GM23338 (cell line): ENCODE data around the gene ITGB2. TPM values are rescaled to one million over a fixed set of nuclear protein-coding genes. Genes with fewer than 3 reads are reported as not detected.

Source experiments
- ATAC-seq: fragments of 200-7000 bp; cut with Tn5 transposase; 3 replicates; pipeline ENCODE4 v1.9.1; 2020
- DNase-seq: peaks from one replicate; pipeline ENCODE4 v3.0.0-alpha.2; 2015; ENCODE audit warnings: low spot score
- H2AFZ ChIP-seq: fragments of 200-600 bp; sonication (generic); 2 replicates; pipeline ENCODE4 v1.8.0; 2016; ENCODE audit warnings: antibody characterized with exemption, mild to moderate bottlenecking, moderate library complexity
- H3F3A ChIP-seq: fragments of 200-600 bp; sonication (generic); replicated peaks from 2 replicates; pipeline ENCODE4 v1.8.0; 2017; ENCODE audit warnings: antibody characterized with exemption, mixed run types, low read depth
- H3K27ac ChIP-seq: fragments of 200-600 bp; sonication (generic); 2 replicates; pipeline ENCODE4 v1.6.1; 2016; ENCODE audit warnings: low read depth
- H3K27me3 ChIP-seq: fragments of 200-600 bp; sonication (generic); 2 replicates; pipeline ENCODE4 v1.8.0; 2016; ENCODE audit warnings: mild to moderate bottlenecking, mixed run types, moderate library complexity; ENCODE audit not compliant: insufficient read depth
- H3K36me3 ChIP-seq: fragments of 200-600 bp; sonication (generic); 2 replicates; pipeline ENCODE4 v1.8.0; 2016; ENCODE audit warnings: mild to moderate bottlenecking; ENCODE audit not compliant: insufficient read depth
- H3K4me1 ChIP-seq: fragments of 200-600 bp; sonication (generic); 2 replicates; pipeline ENCODE4 v1.8.0; 2016; ENCODE audit warnings: mild to moderate bottlenecking, moderate library complexity; ENCODE audit not compliant: insufficient read depth
- H3K4me2 ChIP-seq: fragments of 200-600 bp; sonication (generic); 2 replicates; pipeline ENCODE4 v1.7.1; 2017; ENCODE audit warnings: mixed run types
- H3K4me3 ChIP-seq: fragments of 200-600 bp; sonication (generic); 2 replicates; pipeline ENCODE4 v1.6.1; 2016; ENCODE audit warnings: mixed run types
- H3K79me2 ChIP-seq: fragments of 200-600 bp; sonication (generic); replicated peaks from 2 replicates; pipeline ENCODE4 v1.8.0; 2017; ENCODE audit warnings: mild to moderate bottlenecking; ENCODE audit not compliant: insufficient read depth
- H3K9me2 ChIP-seq: fragments of 200-600 bp; sonication (generic); 2 replicates; pipeline ENCODE4 v1.8.0; 2017; ENCODE audit not compliant: insufficient read depth
- H4K20me1 ChIP-seq: fragments of 200-600 bp; sonication (generic); replicated peaks from 2 replicates; pipeline ENCODE4 v1.8.0; 2017; ENCODE audit warnings: mild to moderate bottlenecking; ENCODE audit not compliant: insufficient read depth
- H3K27ac Mint-ChIP-seq: 2 replicates; pipeline ENCODE4 v1.8.0; 2020; ENCODE audit warnings: inconsistent platforms, mild to moderate bottlenecking, moderate library complexity, mixed read lengths
- H3K27me3 Mint-ChIP-seq: 3 replicates; pipeline ENCODE4 v1.8.0; 2022; ENCODE audit warnings: low read depth, mild to moderate bottlenecking, moderate library complexity, mixed read lengths, inconsistent platforms; ENCODE audit not compliant: insufficient read depth, poor library complexity
- H3K36me3 Mint-ChIP-seq: 3 replicates; pipeline ENCODE4 v1.8.0; 2021; ENCODE audit warnings: low read depth, mild to moderate bottlenecking, inconsistent platforms, moderate library complexity, mixed read lengths
- H3K4me1 Mint-ChIP-seq: 3 replicates; pipeline ENCODE4 v1.8.0; 2020; ENCODE audit warnings: mild to moderate bottlenecking, inconsistent platforms, mixed read lengths
- H3K4me3 Mint-ChIP-seq: 3 replicates; pipeline ENCODE4 v1.8.0; 2021; ENCODE audit warnings: moderate library complexity, mild to moderate bottlenecking, inconsistent platforms, mixed read lengths
- H3K9me3 Mint-ChIP-seq: 3 replicates; pipeline ENCODE4 v1.8.0; 2020; ENCODE audit warnings: moderate library complexity, mild to moderate bottlenecking, inconsistent platforms, mixed read lengths
- CTCF ChIP-seq, 2 experiments: fragments of 200-600 bp in 1 of 2; sonication (generic) in 1 of 2; conservative IDR thresholded peaks; 2 replicates each; pipeline versions ENCODE4 v1.5.1 to v1.6.1; 2016 to 2017; ENCODE audit warnings: antibody characterized with exemption in 2 of 2, low read depth in 2 of 2, mild to moderate bottlenecking in 2 of 2, moderate library complexity in 1 of 2
- EZH2 ChIP-seq: fragments of 200-600 bp; sonication (generic); IDR thresholded peaks from one replicate; pipeline ENCODE4 v1.8.0; 2017; ENCODE audit warnings: antibody characterized with exemption, mild to moderate bottlenecking, low read depth; ENCODE audit not compliant: unreplicated experiment
- EZH2phosphoT487 ChIP-seq: fragments of 200-600 bp; sonication (generic); IDR thresholded peaks from one replicate; pipeline ENCODE4 v1.8.1; 2018; ENCODE audit warnings: antibody characterized with exemption; ENCODE audit not compliant: unreplicated experiment
- NANOG ChIP-seq: IDR thresholded peaks from 2 replicates; pipeline ENCODE4 v1.6.1; 2016; ENCODE audit warnings: antibody characterized with exemption, borderline replicate concordance
- ZNF114 ChIP-seq: fragments of 250-450 bp; sonication (Bioruptor Pico); IDR thresholded peaks from 2 replicates; pipeline ENCODE4 v1.5.0; 2020; ENCODE audit warnings: mild to moderate bottlenecking, moderate library complexity
- ZNF331 ChIP-seq: fragments of 250-450 bp; sonication (Bioruptor Pico); IDR thresholded peaks from 2 replicates; pipeline ENCODE4 v1.5.0; 2020; ENCODE audit warnings: low read depth, mild to moderate bottlenecking, moderate library complexity
- long read RNA-seq: library from polyadenylated mRNA; unstranded; transcript quantifications from one replicate; pipeline ENCODE4 v2.0.0, GENCODE V29; 2020; ENCODE audit not compliant: unreplicated experiment
- polyA plus RNA-seq: library from polyadenylated mRNA; unstranded; fragments of >200 nt; fragmentation: Nextera tagmentation; extraction: Ambion mirVana; gene quantifications from 2 replicates; pipeline ENCODE4 v1.2.1, GENCODE V29; 2016
- total RNA-seq: library from RNA; depleted of rRNA; stranded (reverse); fragments of >200 nt; shearing (Covaris generic); gene quantifications from 2 replicates; pipeline ENCODE4 v1.2.3, GENCODE V29; 2014; rRNA removed

Gene ITGB2
- total RNA-seq (0.63 TPM in 1 of 2 replicates, not detected in the other), polyA plus RNA-seq (0.40 and 0.44 TPM in 2 replicates)
- long read RNA-seq, result 0 reads

GRCh38 chr21:44920694-44921604 is at the start of gene ITGB2:
Gene ITGB2, minus strand, starts transcription at chr21:44920899. Its CDS starts 10,117 bp downstream, at chr21:44910782.
- H3K27ac ChIP-seq, result no peak within 1 kb of the TSS
- peak within 1 kb of the TSS; percentile 75 for H3K4me2 ChIP-seq
- Mint-ChIP-seq H3K36me3 (no peaks in the 10 kb centered on the region), H3K9me3 (no peaks in the 10 kb centered on the region; the same call in 2 of the 3 replicates), H3K4me3 (peak within 1 kb of the TSS; percentile 56), H3K4me1 (peaks cover 12% of the 10 kb centered on the region), H3K27ac (no peak within 1 kb of the TSS), H3K27me3 (peaks cover 86% of the 10 kb centered on the region)
- H4K20me1 ChIP-seq, result no peaks in the 10 kb centered on the region
- H3F3A ChIP-seq, result 0 out of 2 replicates have a peak, but pooled peaks cover 4% of the 10 kb centered on the region
- no peaks in the 10 kb centered on the region for H3K79me2 ChIP-seq
- H3K9me2 ChIP-seq, result no peaks in the 10 kb centered on the region
- DNase-seq (peak; percentile 36), ATAC-seq (peak; percentile 12)
- peaks cover 90% of the 10 kb centered on the region for H3K27me3 ChIP-seq
- peak within 1 kb of the TSS; percentile 86 for H2AFZ ChIP-seq
- H3K4me1 ChIP-seq, result peaks cover 6% of the 10 kb centered on the region; the same call in 1 of the 2 replicates
- H3K36me3 ChIP-seq, result no peaks in the 10 kb centered on the region
- TF ChIP-seq ZNF331 (CRISPR knock-in tag) (no peak), EZH2phosphoT487 (no peak), NANOG (no peak), CTCF (conservative IDR thresholded peaks at IDR 0.05; ENCODE audit: low read depth in 2 of 2) (no peak), EZH2 (peak; percentile 47)
- H3K4me3 ChIP-seq, result peak within 1 kb of the TSS; percentile 48

- no peak for DNase-seq
- Mint-ChIP-seq H3K27me3 (peaks cover 7% of the 10 kb centered on the region), H3K4me1 (peaks cover 18% of the 10 kb centered on the region), H3K27ac (0 out of 2 replicates have a peak overlapping the region, but pooled peaks have one; percentile 17), H3K4me3 (no peak overlapping the region; the same call in 2 of the 3 replicates), H3K36me3 (peaks cover 41% of the 10 kb centered on the region), H3K9me3 (no peaks in the 10 kb centered on the region)
- TF ChIP-seq ZNF331 (CRISPR knock-in tag) (no peak), ZNF114 (CRISPR knock-in tag) (no peak)
- Histone ChIP-seq H3K4me1 (no peaks in the 10 kb centered on the region), H3K27ac (no peak overlapping the region; the same call in 1 of the 2 replicates), H4K20me1 (peaks cover 19% of the 10 kb centered on the region), H3K9me2 (no peaks in the 10 kb centered on the region), H2AFZ (no peak overlapping the region), H3K4me2 (no peak overlapping the region), H3K79me2 (peaks cover 7% of the 10 kb centered on the region; the same call in 1 of the 2 replicates), H3K27me3 (no peaks in the 10 kb centered on the region), H3K4me3 (no peak overlapping the region), H3K36me3 (no peaks in the 10 kb centered on the region), H3F3A (no peaks in the 10 kb centered on the region)
- ATAC-seq, result no peak
Measured at GRCh38 chr21:44969931-44970755, 49.4 kb upstream of the ITGB2 start.
